Measurements from ENCODE around the gene ADORA2A.

The ADORA2A gene

DNA sequence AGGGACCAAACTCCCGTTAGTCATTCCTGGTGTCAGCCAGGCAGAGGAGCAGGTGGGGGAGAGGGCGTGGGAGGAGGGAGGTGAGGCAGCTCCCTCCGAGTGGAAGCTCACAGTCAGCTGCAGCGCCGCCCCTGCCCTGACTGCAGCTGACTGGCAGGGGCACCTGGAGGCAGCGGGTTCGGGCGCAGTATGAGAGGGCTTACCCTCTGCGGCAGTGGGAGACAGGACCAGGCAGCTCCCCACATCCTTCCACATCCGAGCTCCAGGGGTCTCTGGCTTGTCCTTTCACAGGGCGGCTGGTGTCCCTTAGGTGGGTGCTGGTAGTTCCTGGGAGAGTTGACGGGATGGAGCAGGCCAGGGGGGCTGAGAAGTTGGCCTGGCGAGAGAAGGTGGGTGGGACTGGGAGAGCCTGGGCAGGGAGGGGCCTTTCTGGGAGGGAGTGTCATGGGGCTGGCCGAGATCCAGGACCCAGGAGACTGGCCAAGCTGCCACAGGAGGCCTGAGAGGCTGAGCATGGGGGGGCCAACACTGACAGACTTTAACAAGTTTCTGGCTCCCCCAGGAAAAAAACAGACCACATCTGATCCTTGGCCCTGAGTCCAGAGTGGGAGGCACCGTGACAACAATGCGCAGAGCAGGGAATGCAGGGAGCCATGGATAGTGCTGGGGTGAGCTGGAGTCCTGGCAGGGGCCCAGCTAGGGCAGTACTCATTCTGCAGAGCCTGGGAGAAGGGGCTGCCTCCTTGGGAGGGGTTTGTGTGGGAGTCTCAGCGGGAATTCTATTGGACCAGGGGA lies 4.9 kb downstream of the ADORA2A start:
- DNase-seq (ENCODE audit: low read depth in 2 of 2) = no peak

DNA sequence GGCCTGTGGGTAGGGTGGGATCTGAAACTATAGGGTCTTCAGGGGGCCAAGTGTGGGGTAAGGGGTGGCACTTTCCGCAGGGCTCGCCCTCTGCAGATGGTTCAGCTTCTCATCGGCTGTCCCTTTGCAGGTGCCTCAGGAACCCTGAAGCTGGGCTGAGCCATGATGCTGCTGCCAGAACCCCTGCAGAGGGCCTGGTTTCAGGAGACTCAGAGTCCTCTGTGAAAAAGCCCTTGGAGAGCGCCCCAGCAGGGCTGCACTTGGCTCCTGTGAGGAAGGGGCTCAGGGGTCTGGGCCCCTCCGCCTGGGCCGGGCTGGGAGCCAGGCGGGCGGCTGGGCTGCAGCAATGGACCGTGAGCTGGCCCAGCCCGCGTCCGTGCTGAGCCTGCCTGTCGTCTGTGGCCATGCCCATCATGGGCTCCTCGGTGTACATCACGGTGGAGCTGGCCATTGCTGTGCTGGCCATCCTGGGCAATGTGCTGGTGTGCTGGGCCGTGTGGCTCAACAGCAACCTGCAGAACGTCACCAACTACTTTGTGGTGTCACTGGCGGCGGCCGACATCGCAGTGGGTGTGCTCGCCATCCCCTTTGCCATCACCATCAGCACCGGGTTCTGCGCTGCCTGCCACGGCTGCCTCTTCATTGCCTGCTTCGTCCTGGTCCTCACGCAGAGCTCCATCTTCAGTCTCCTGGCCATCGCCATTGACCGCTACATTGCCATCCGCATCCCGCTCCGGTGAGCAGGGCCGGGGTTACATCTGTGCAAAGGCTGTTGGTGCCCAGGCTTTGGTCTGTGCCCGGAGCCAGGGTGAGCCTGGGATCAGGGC lies 5.8 kb downstream of the ADORA2A start:
- DNase-seq (ENCODE audit: low read depth in 2 of 2) = no peak

- no peak for DNase-seq (ENCODE audit: low read depth in 2 of 2)
Observed at GRCh38 chr22:24433828-24434470, 6.5 kb downstream of the ADORA2A start.

DNA sequence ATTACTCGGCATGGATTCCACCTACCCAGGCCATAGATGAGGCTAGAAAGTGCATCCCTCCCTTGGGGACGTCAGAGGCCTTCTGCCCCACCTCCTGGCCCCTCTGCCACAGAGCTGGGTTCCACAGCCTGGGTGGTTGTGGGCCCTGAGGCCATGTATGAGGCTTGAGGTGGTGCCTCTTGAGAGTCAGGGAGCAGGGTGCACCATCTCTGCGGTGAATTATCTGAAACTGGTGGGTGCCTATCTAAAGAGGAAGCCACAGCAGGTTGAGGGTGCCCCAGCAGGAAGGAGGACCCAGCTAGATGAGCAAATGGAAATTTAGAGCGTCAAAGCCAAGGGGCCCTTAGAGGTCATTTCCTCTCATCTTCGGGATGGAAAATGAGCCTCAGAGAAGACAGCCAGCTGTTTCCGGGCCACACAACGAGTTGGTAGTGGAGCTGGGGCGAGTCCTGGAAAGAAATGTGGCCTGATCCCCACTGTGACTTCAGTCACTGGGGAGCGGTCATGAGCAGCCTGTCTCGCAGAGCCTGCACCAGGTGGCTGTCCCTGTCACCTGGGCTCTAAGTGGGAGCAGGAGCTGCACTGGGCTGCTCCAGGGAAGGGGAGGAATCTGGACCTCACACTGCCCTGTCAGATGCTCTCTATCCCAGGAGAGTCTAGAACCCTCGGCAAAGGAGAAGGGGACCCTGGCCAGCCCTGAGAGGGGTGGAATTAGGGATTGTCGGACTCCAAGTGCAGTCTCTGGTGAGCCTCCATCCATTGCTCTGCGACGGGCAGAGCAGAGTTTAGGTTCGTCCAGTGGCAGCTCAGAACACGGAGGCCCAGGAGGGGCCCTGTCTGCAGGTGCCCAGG lies 7.3 kb downstream of the ADORA2A start:
- no peak for DNase-seq (ENCODE audit: low read depth in 2 of 2)

DNA sequence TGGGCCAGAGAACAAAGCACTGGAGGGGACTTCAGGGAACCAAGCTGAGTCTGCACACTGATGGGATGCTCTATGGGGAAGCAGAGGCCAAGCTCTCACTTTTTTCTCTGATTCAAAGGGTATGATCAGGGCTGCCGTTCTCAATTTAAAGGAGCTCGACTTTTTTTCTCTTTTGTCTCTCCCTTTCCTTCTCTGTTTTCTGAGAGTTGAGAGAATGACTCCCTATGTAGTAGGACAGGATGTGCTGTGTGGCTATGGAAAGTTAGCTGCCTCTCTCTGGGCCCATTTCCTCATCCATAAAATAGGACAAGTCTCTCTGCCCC lies 7.9 kb downstream of the ADORA2A start:
- DNase-seq (ENCODE audit: low read depth in 2 of 2) = no peak

DNA sequence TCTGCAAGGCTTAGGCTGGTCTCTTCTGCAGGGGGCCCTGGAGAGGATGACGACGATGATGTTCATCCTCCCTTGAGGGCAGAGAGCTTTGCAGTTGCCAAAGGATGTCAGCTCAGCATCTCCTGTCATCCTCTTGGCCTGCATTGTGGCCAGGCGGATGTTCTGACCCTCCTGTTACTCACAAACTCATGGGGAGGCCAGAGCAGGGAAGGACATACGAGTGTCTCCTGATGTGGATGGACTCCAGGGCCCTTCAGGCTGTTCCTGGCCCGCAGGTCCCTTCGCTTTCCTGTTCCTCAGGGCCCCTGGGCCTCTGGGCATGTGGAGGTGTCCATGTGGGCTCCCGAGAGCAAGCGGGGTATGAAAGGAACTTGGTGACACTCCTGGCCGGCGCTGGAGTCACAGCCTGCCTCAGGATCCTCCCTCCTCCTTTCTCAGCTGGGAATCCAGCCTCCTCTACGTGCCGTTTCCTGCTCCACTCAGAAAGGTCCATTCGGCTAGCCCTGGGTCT lies 8.5 kb downstream of the ADORA2A start:
- no peak for DNase-seq (ENCODE audit: low read depth in 2 of 2)

GRCh38 chr22:24436553-24436952 lies 9.2 kb downstream of the ADORA2A start:
- no peak for DNase-seq (ENCODE audit: low read depth in 2 of 2)

DNA sequence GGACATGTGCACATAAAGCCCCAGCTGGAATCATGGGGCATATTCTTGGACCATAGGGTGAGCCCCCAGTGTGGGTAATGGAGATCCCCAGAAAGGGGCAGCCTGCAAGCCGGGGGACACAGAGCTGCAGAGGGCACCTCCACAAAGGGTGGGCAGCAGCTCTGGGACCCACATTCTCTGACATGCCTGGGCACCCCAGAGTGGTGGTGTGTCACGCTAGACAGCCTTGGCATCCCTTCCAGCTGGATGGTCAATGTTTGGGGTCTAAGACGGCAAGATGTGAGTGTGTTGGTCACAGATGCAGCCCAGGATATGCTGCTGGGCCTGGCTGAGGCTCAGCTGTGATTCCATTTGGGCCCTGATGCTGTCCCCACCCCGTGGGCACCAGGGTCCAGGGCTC lies 9.7 kb downstream of the ADORA2A start:
- DNase-seq (ENCODE audit: low read depth in 2 of 2) = no peak

DNA sequence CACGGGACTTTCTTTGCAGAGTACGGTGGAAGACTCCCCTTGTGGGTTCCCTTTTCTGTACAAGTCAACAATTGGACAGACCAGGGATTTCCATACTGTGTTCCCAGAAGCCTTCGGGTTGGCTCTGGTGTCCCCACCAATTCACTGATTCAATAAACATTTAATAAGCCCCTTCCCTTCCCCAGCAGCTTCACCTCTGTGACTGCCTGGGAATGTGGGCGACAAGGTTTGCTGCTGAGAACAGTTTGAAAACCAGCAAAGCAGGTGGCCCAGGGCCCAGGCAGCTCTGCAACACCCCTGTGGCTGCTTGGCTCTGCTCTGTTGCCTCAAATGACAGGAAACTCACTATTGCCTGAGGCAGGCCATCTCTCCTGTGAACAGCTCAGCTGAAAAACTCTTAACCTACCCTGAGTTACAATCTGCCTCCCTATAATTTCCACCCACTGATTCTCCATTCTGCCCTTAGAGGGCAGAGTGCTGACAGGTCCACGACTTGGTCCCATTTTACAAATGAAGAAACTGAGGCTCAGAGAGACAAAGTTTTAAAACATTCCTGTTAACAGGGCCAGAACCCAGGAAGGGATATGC lies 10.4 kb downstream of the ADORA2A start:
- no peak for DNase-seq (ENCODE audit: low read depth in 2 of 2)

DNA sequence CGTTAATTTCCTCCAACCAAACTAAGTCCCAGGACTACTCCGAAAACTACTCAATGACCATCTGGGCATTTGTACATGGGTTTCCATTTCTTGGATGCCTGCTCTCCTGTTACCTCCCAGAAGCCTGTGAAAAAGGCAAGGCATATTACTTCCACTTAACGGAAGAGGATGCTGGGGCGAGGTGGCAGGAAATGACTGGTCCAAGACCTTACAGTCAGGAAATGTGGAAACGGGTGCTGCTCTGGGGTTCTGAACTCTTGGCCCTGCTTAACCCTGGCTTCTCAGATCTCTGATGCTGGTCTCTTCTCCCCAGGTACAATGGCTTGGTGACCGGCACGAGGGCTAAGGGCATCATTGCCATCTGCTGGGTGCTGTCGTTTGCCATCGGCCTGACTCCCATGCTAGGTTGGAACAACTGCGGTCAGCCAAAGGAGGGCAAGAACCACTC lies 12.9 kb downstream of the ADORA2A start:
- DNase-seq (ENCODE audit: low read depth in 2 of 2) = no peak

DNA sequence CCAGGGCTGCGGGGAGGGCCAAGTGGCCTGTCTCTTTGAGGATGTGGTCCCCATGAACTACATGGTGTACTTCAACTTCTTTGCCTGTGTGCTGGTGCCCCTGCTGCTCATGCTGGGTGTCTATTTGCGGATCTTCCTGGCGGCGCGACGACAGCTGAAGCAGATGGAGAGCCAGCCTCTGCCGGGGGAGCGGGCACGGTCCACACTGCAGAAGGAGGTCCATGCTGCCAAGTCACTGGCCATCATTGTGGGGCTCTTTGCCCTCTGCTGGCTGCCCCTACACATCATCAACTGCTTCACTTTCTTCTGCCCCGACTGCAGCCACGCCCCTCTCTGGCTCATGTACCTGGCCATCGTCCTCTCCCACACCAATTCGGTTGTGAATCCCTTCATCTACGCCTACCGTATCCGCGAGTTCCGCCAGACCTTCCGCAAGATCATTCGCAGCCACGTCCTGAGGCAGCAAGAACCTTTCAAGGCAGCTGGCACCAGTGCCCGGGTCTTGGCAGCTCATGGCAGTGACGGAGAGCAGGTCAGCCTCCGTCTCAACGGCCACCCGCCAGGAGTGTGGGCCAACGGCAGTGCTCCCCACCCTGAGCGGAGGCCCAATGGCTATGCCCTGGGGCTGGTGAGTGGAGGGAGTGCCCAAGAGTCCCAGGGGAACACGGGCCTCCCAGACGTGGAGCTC lies 13.5 kb downstream of the ADORA2A start:
- DNase-seq (ENCODE audit: low read depth in 2 of 2) = no peak

GRCh38 chr22:24441406-24442351 lies 14.3 kb downstream of the ADORA2A start:
- DNase-seq (ENCODE audit: low read depth in 2 of 2) = no peak

DNA sequence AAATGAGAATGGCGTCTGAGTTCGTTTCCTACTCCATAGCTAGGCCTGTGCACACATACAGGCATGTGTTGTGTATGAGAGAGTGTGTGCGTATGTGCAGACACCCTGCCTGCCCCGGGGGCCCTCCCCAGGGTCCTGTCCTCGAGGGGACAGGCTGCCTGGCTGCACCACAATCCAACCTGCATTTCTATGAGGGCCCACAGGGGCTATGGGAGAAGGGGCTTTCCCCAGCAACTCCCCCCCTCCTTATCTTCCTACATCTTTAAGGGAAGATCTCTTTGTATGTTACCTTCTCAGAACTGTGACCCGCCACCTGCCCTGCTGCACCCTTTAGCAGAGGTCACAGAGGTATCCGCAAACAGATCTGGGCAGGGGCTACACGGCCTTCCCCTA lies 14.9 kb downstream of the ADORA2A start:
- no peak for DNase-seq (ENCODE audit: low read depth in 2 of 2)

DNA sequence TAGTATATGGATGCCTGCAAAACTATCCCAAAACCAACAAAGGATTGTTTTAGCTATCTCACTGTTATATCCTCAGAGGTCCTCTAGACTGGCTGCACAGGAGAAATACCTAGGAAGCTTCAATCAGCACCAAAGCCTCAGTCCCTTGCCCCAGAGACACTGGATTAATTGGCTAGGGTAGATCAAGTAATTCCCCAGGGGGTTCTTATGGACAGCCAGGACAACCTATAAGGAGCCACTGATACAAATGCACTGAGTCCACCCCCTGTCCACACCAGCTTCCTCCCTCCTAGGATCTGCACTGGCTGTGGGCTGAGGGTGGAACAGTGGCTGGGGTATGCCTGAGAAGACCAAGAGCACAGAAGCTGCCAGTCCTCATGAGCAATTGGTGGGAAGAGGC lies 16.3 kb downstream of the ADORA2A start:
- no peak for DNase-seq (ENCODE audit: low read depth in 2 of 2)

DNA sequence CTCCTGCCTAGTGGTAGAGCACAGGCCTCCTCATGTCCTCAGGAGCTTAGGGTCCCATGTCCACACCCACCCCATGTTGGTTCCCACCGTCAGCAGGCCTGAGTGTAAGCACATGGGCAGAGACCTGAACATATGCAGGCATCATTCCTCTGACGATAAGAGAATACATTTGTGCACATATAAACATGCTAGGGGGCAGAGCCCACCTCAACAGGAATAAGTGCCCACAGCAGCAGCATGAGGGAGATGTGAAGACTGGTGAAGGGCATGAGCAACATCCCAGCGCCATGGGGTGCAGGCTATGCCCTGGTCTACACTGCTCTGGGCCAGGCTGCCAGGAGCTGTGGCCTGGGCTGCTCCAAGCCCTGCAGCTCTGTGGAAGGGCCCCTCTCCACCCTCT lies 16.9 kb downstream of the ADORA2A start:
- DNase-seq (ENCODE audit: low read depth in 2 of 2) = no peak

- no peak for DNase-seq (ENCODE audit: low read depth in 2 of 2)
Observed at GRCh38 chr22:24444729-24445466, 17.5 kb downstream of the ADORA2A start.

DNA sequence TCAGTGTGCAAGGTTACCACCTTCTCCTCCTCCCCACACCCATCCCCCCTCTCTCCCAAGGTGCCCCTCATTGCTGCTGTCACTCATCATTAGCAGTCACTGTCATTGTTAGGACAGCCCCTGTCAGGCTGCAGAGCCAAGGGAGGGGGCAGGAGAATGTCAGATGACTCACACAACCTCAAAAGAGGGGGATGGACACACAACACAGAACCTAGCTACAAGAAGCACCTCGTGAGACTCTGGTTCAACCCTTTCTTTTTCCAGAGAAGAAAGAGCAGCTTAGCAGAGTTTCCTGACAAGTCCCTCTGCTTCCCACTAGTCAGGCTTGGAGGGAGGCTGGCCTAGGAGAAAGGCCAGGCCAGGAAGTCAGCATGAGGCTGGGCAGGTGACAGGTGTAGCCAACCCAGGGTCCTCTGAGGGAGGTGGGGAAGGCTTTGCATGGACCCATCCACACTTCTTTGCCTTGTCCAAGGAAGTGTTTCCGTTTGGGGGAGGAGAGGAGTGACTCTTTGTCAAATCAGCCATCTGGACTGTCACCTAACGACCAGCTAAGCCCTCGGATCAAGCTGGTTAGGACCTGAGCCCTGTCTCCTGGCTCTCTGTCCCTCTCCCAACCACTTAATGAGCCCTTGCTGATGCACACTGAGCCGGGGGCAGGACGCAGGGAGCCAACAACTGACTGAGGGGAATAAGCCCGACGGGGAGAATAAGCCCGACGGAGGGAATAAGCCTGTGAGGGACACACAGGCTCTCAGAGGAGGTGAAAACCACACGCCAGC lies 18.3 kb downstream of the ADORA2A start:
- no peak for DNase-seq (ENCODE audit: low read depth in 2 of 2)

DNA sequence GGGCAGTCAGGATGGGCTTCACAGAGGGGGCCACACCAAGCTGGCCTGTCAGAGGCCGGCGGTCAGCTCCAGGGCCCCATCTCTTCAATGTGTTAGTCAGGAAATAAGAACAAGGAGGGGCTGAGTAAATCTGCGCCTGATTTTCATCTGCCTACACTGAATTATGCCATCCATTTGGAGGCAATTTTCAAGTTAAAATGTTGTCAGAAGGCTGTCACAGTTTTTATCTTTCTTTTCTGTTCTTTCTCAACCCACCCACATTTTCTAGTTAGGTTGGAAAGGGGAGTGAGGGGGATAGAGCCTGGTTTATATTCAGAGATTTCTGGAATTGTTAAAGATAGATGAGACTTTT lies 18.8 kb downstream of the ADORA2A start:
- no peak for DNase-seq (ENCODE audit: low read depth in 2 of 2)

All from fibroblast of skin of left quadriceps (primary cell).